HCT116 (cell line): ENCODE results near the gene SCARB1. TPM values are rescaled to one million over a fixed set of nuclear protein-coding genes. Genes with fewer than 3 reads are reported as not detected.

Experiments used
- ATAC-seq: fragments of 200-7000 bp; cut with Tn5 transposase; 2 replicates; pipeline ENCODE4 v1.9.1; 2020; ENCODE audit warnings: mild to moderate bottlenecking, moderate library complexity
- BruUV-seq: library from RNA; stranded (reverse); fragments of 400-500 nt; replicated peaks from 2 replicates; lab custom pipeline; 2021; lab: Mats Ljungman, UMichigan
- CTCF ChIA-PET: fragments of 300-600 bp; sonication (Branson Sonifier 250); formaldehyde crosslinking; loops from one replicate; lab custom pipeline; 2021; ENCODE audit warnings: antibody characterized with exemption; lab: Charles Lee
- POLR2A ChIA-PET: fragments of 300-600, 350-600 bp; sonication (Branson Sonifier 250); formaldehyde crosslinking; loops from one replicate; lab custom pipeline; 2021; ENCODE audit warnings: antibody characterized with exemption; lab: Charles Lee
- RAD21 ChIA-PET, 2 experiments: fragments of 300-600 bp; sonication (Branson Sonifier 250); formaldehyde crosslinking; loops; one replicate each; lab custom pipeline; 2023; ENCODE audit warnings: low total read pairs in 2 of 2; ENCODE audit not compliant: uncharacterized antibody in 2 of 2, unreplicated experiment in 2 of 2, low non-redundant PET in 1 of 2; lab: Charles Lee
- DNase-seq: peaks from one replicate; pipeline ENCODE4 v3.0.0-alpha.2; 2010; ENCODE audit warnings: low read depth, low spot score
- H2AFZ ChIP-seq: fragments of 200-600 bp; shearing (Covaris generic), sonication (generic); 2 replicates; pipeline ENCODE4 v1.6.1; 2017; ENCODE audit warnings: low read depth, mixed run types, mixed read lengths, antibody characterized with exemption, low read length; ENCODE audit not compliant: poor library complexity, severe bottlenecking
- H3K27ac ChIP-seq: 2 replicates; pipeline ENCODE4 v1.5.1; 2012; ENCODE audit warnings: low read depth, low read length
- H3K27me3 ChIP-seq: fragments of 200-600 bp; sonication (generic); 2 replicates; pipeline ENCODE4 v1.6.1; 2016; ENCODE audit warnings: mixed run types, low read length, mixed read lengths; ENCODE audit not compliant: insufficient read depth
- H3K36me3 ChIP-seq, 2 experiments: fragments of 200-500 bp in 1 of 2; fragments of 200-600 bp in 1 of 2; sonication (Bioruptor generic) in 1 of 2; sonication (generic) in 1 of 2; 2 replicates each; pipeline versions ENCODE4 v1.5.1 to v1.6.1; 2014 to 2016; ENCODE audit warnings: low read length in 2 of 2, inconsistent platforms in 1 of 2, mixed read lengths in 1 of 2, mixed run types in 1 of 2; ENCODE audit not compliant: insufficient read depth in 2 of 2, control insufficient read depth in 1 of 2
- H3K4me1 ChIP-seq, 2 experiments: fragments of 200-600 bp in 1 of 2; sonication (generic) in 1 of 2; 2 replicates each; pipeline versions ENCODE4 v1.5.1 to v1.6.1; 2012 to 2017; ENCODE audit warnings: low read length in 2 of 2, inconsistent platforms in 1 of 2, mild to moderate bottlenecking in 1 of 2, mixed read lengths in 1 of 2, mixed run types in 1 of 2, moderate library complexity in 1 of 2; ENCODE audit not compliant: insufficient read depth in 2 of 2, control insufficient read depth in 1 of 2
- H3K4me2 ChIP-seq: fragments of 200-600 bp; sonication (generic); 2 replicates; pipeline ENCODE4 v1.6.1; 2017; ENCODE audit warnings: mixed run types, low read length, mixed read lengths
- H3K4me3 ChIP-seq, 2 experiments: fragments of 200-600 bp in 1 of 2; sonication (generic) in 1 of 2; replicated peaks in 1 of 2; 2 replicates each; pipeline ENCODE4 v1.5.1; 2011 to 2016; ENCODE audit warnings: low read length in 2 of 2, control low read depth in 1 of 2, low read depth in 1 of 2, mild to moderate bottlenecking in 1 of 2, mixed read lengths in 1 of 2, mixed run types in 1 of 2
- H3K79me2 ChIP-seq: fragments of 200-600 bp; sonication (generic); 2 replicates; pipeline ENCODE4 v1.6.1; 2017; ENCODE audit warnings: mild to moderate bottlenecking, mixed run types, low read length, moderate library complexity, mixed read lengths; ENCODE audit not compliant: insufficient read depth
- H3K9ac ChIP-seq: fragments of 200-600 bp; sonication (generic); 2 replicates; pipeline ENCODE4 v1.6.1; 2016; ENCODE audit warnings: low read length, mixed read lengths
- H3K9me2 ChIP-seq: fragments of 200-600 bp; sonication (generic), shearing (Covaris generic); 2 replicates; pipeline ENCODE4 v1.6.1; 2017; ENCODE audit warnings: mixed run types, mild to moderate bottlenecking, moderate library complexity; ENCODE audit not compliant: insufficient read depth
- H3K9me3 ChIP-seq, 2 experiments: fragments of 200-500 bp in 1 of 2; fragments of 200-600 bp in 1 of 2; sonication (Bioruptor generic) in 1 of 2; sonication (generic) in 1 of 2; 2 replicates each; pipeline ENCODE4 v1.6.1; 2014 to 2017; ENCODE audit warnings: low read length in 2 of 2, mixed read lengths in 2 of 2, inconsistent platforms in 1 of 2, low read depth in 1 of 2, mild to moderate bottlenecking in 1 of 2, mixed run types in 1 of 2, moderate library complexity in 1 of 2; ENCODE audit not compliant: control insufficient read depth in 1 of 2, insufficient read depth in 1 of 2
- H4K20me1 ChIP-seq: fragments of 200-600 bp; sonication (generic), shearing (Covaris generic); 2 replicates; pipeline ENCODE4 v1.6.1; 2017; ENCODE audit warnings: mixed run types, mild to moderate bottlenecking, moderate library complexity; ENCODE audit not compliant: insufficient read depth
- ATF3 ChIP-seq: IDR thresholded peaks from 2 replicates; pipeline ENCODE4 v1.6.1; 2012
- CBX3 ChIP-seq: IDR thresholded peaks from 2 replicates; pipeline ENCODE4 v1.6.1; 2012; ENCODE audit warnings: low read depth
- CEBPB ChIP-seq: IDR thresholded peaks from 2 replicates; pipeline ENCODE4 v1.6.1; 2012; ENCODE audit warnings: low read depth
- ELF1 ChIP-seq: IDR thresholded peaks from 2 replicates; pipeline ENCODE4 v1.6.1; 2012; ENCODE audit warnings: low read depth, borderline replicate concordance
- EZH2 ChIP-seq: fragments of 200-600 bp; sonication (generic); IDR thresholded peaks from 2 replicates; pipeline ENCODE4 v1.6.1; 2017; ENCODE audit warnings: antibody characterized with exemption, mixed run types
- JUND ChIP-seq: IDR thresholded peaks from 2 replicates; pipeline ENCODE4 v1.6.1; 2012
- POLR2A ChIP-seq: IDR thresholded peaks from 2 replicates; pipeline ENCODE4 v1.7.0; 2011; ENCODE audit warnings: borderline replicate concordance; ENCODE audit not compliant: insufficient read depth, insufficient read length; ENCODE audit errors: extremely low read depth
- POLR2AphosphoS5 ChIP-seq: IDR thresholded peaks from 2 replicates; pipeline ENCODE4 v1.6.1; 2011; ENCODE audit warnings: mild to moderate bottlenecking, low read depth, low read length, moderate library complexity
- RAD21 ChIP-seq: IDR thresholded peaks from 2 replicates; pipeline ENCODE4 v1.6.1; 2012; ENCODE audit warnings: low read depth, mild to moderate bottlenecking
- SIN3A ChIP-seq: IDR thresholded peaks from 2 replicates; pipeline ENCODE4 v1.6.1; 2012; ENCODE audit warnings: low read depth
- SRF ChIP-seq: IDR thresholded peaks from 2 replicates; pipeline ENCODE4 v1.6.1; 2012; ENCODE audit warnings: low read depth
- TCF7L2 ChIP-seq: IDR thresholded peaks from 2 replicates; pipeline ENCODE4 v1.7.0; 2011; ENCODE audit warnings: borderline replicate concordance, inconsistent platforms; ENCODE audit not compliant: insufficient read depth, insufficient read length; ENCODE audit errors: extremely low read depth
- YY1 ChIP-seq: IDR thresholded peaks from 2 replicates; pipeline ENCODE4 v1.6.1; 2011; ENCODE audit warnings: low read length, low read depth, moderate library complexity, mild to moderate bottlenecking; ENCODE audit not compliant: insufficient replicate concordance; ENCODE audit errors: extremely low read depth
- ZFX ChIP-seq: fragments of 450-650 bp; IDR thresholded peaks from 2 replicates; pipeline ENCODE4 v1.6.1; 2017
- ZNF274 ChIP-seq: fragments of 200-500 bp; sonication (Bioruptor generic); IDR thresholded peaks from 2 replicates; pipeline ENCODE4 v1.6.1; 2014; ENCODE audit warnings: mild to moderate bottlenecking, low read depth, low read length, inconsistent platforms
- intact Hi-C: fragments of 100-400 bp; cut with micrococcal nuclease; formaldehyde crosslinking; loops from 2 replicates; pipeline ENCODE4 v1.10.0; 2022
- total RNA-seq: library from RNA; stranded (reverse); gene quantifications from one replicate; pipeline ENCODE4 v1.2.1, GENCODE V29; 2021; ENCODE audit not compliant: unreplicated experiment
- TF ChIP-seq, protein P1 (sequence below), 3 experiments: fragments of 200-600 bp in 1 of 3; sonication (generic) in 1 of 3; IDR thresholded peaks in 2 of 3; conservative IDR thresholded peaks in 1 of 3; 2 replicates each; pipeline ENCODE4 v1.5.1; 2012 to 2017; ENCODE audit warnings: low read depth in 2 of 3, low read length in 2 of 3, antibody characterized with exemption in 1 of 3, borderline replicate concordance in 1 of 3, control low read depth in 1 of 3, mild to moderate bottlenecking in 1 of 3, mixed read lengths in 1 of 3, mixed run types in 1 of 3, moderate library complexity in 1 of 3; ENCODE audit not compliant: insufficient read depth in 1 of 3
- TF ChIP-seq, protein P2 (sequence below): IDR thresholded peaks from 2 replicates; pipeline ENCODE4 v1.6.1; 2012
- TF ChIP-seq, protein P3 (sequence below): IDR thresholded peaks from 2 replicates; pipeline ENCODE4 v1.6.1; 2011; ENCODE audit warnings: mild to moderate bottlenecking, low read length, moderate library complexity; ENCODE audit not compliant: insufficient replicate concordance; ENCODE audit errors: extremely low read depth

SCARB1 gene
- total RNA-seq, 1 experiment from 2014 or later = 95.5 TPM

GRCh38 chr12:124804011-124804621 is 59.5 kb downstream of the SCARB1 start:
- CTCF ChIA-PET = no interaction called here
- TF ChIP-seq, protein P1, sequence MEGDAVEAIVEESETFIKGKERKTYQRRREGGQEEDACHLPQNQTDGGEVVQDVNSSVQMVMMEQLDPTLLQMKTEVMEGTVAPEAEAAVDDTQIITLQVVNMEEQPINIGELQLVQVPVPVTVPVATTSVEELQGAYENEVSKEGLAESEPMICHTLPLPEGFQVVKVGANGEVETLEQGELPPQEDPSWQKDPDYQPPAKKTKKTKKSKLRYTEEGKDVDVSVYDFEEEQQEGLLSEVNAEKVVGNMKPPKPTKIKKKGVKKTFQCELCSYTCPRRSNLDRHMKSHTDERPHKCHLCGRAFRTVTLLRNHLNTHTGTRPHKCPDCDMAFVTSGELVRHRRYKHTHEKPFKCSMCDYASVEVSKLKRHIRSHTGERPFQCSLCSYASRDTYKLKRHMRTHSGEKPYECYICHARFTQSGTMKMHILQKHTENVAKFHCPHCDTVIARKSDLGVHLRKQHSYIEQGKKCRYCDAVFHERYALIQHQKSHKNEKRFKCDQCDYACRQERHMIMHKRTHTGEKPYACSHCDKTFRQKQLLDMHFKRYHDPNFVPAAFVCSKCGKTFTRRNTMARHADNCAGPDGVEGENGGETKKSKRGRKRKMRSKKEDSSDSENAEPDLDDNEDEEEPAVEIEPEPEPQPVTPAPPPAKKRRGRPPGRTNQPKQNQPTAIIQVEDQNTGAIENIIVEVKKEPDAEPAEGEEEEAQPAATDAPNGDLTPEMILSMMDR (IDR thresholded peaks at IDR 0.05 in 2 of 3, conservative IDR thresholded peaks at IDR 0.05 in 1 of 3; ENCODE audit: borderline replicate concordance in 1 of 3, insufficient read depth in 1 of 3, low read depth in 2 of 3, low read length in 2 of 3) = no peak
- TF ChIP-seq POLR2AphosphoS5 (no peak), SRF (no peak), CEBPB (no peak), YY1 (no peak), SIN3A (no peak), CBX3 (no peak), JUND (no peak), ATF3 (no peak), RAD21 (no peak), ZNF274 (no peak), POLR2A (no peak), ZFX (no peak), TCF7L2 (no peak), EZH2 (no peak), ELF1 (no peak)
- TF ChIP-seq, protein P2, sequence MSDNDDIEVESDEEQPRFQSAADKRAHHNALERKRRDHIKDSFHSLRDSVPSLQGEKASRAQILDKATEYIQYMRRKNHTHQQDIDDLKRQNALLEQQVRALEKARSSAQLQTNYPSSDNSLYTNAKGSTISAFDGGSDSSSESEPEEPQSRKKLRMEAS = no peak
- TF ChIP-seq, protein P3, sequence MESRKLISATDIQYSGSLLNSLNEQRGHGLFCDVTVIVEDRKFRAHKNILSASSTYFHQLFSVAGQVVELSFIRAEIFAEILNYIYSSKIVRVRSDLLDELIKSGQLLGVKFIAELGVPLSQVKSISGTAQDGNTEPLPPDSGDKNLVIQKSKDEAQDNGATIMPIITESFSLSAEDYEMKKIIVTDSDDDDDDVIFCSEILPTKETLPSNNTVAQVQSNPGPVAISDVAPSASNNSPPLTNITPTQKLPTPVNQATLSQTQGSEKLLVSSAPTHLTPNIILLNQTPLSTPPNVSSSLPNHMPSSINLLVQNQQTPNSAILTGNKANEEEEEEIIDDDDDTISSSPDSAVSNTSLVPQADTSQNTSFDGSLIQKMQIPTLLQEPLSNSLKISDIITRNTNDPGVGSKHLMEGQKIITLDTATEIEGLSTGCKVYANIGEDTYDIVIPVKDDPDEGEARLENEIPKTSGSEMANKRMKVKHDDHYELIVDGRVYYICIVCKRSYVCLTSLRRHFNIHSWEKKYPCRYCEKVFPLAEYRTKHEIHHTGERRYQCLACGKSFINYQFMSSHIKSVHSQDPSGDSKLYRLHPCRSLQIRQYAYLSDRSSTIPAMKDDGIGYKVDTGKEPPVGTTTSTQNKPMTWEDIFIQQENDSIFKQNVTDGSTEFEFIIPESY = no peak
- H3K4me3 ChIP-seq = no peak overlapping the region
- no peaks in the 10 kb centered on the region for H3K79me2 ChIP-seq
- H3K9me2 ChIP-seq = no peaks in the 10 kb centered on the region
- BruUV-seq = no TSS peak
- no peak overlapping the region for H2AFZ ChIP-seq
- H3K4me1 ChIP-seq = peaks cover 0 to 8% of the 10 kb centered on the region in 2 experiments; a peak in 2 of 4 replicates
- peak; percentile 57 for DNase-seq
- no peaks in the 10 kb centered on the region for H3K9me3 ChIP-seq
- H4K20me1 ChIP-seq = no peaks in the 10 kb centered on the region
- peak; percentile 96 for ATAC-seq
- H3K9ac ChIP-seq = 0 out of 2 replicates have a peak overlapping the region, but pooled peaks have one; percentile 11
- H3K4me2 ChIP-seq = 0 out of 2 replicates have a peak overlapping the region, but pooled peaks have one; percentile 16
- H3K27me3 ChIP-seq = no peaks in the 10 kb centered on the region
- peaks cover 8 to 22% of the 10 kb centered on the region in 2 experiments; a peak in 3 of 4 replicates for H3K36me3 ChIP-seq
- RAD21 ChIA-PET = no interaction called here
- intact Hi-C loops = no loop called here
- POLR2A ChIA-PET = no interaction called here
- peak overlapping the region; percentile 36; the same call in 1 of the 2 replicates for H3K27ac ChIP-seq
